GM21528 (cell line): ENCODE measurements around the gene TLX2.
"Not testable (repeated sequence)": the region's sequence is repeated elsewhere in the genome, so short reads cannot be mapped to it uniquely, and the experiment has no call there.

Source experiments
- ATAC-seq: cut with Tn5 transposase; IDR thresholded peaks from one replicate; pipeline ENCODE4 v1.9.1; 2021; ENCODE audit warnings: mild to moderate bottlenecking, moderate library complexity; ENCODE audit not compliant: unreplicated experiment, low FRiP score

TLX2 gene

DNA sequence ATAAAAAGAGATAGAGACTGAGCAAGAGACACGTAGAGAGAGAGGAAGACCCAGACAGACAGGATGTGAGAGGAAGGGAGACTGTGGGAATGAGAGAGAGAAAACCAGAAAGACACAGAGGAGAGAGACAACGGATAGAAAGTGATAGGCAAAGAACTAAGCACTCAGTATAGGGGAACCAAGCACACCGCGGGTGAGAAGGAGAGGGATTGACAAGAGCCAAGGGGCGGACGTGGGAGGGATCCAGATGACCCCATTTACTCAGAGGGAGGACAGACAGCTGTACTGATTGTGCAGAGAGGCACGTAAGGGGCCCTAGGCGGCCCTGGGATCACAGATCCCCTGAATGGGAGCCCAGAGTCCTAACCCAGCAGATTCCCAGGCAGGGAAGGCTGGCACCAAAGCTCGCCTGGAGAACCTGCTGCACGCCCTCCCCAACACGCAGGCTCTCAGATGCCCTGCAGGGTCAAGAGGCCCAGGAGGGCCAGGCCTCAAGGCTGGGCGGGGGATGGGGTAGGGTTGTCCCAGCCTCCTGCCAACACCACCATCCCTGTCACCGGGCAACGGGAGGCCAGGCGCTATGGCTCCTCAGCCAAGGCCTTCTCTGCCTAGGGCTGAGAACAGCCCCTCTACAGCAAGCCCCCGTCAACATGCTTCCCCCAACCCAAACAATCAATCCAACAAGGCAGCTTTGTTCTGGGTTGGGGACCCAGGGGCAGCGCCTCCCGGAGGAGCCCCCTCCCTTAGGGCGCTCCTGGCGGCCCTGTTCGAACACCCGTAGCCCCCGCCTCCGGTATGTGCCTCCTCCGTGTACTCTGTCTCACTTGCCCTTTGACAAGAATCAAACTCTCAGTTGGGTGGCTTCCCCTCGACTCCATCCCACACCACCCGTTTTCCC is 38.9 kb downstream of the TLX2 start:
- ATAC-seq = no peak

DNA sequence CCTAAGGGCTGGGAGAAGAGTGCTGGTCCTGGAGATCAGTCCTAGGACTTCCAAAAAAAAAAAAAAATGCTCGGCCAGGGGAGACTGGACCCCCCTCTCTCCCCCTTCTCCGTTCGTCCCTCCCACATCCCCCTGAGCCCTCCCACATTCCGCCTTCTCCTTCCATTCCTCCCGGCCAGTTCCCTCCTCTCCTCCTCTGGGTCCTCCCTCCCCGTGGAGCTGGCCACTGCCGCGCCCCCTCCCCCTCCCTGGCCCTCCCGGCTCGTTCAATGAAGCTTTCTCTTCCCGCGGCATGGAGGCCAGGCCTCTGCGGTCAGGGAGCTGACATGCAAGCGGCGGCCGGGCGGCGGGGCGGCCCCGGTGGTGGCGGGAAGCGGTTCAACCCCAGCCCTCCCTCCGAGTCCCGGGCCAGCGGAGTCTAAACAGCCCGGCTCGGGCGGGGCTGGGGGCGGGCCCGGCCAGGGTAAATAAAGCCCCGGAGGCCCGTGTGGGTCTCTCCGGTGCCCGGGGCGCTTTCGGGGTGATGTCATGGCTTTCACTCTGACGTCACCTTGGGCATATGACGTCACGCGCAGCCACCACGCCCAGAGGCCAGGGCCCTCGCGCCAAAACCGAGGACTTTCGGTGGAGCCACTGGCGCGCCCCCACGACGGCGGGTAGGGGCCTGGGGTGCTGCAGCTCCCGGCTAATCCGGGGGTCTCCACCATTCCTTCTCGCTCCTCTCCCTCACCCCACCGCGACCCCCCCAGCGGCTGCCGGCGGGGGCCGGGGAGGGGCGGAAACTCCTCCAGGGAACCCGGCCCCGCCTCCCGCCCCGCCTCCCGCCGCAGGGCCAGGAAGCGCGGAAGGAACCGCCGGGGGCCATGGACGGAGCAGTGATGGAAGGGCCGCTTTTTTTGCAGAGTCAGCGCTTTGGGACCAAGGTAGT is 39.9 kb downstream of the TLX2 start, which contains the start of the genes DOK1 and LOXL3:
DOK1 (plus strand) TSS at position 829 of the 928 bp plus-strand sequence; CDS start at position 864, 35 bp downstream.
LOXL3 (minus strand) TSS at position 51 of the 928 bp plus-strand sequence. CDS start 1,308 bp downstream, outside the sequence.
- ATAC-seq = peak; percentile 54

DNA sequence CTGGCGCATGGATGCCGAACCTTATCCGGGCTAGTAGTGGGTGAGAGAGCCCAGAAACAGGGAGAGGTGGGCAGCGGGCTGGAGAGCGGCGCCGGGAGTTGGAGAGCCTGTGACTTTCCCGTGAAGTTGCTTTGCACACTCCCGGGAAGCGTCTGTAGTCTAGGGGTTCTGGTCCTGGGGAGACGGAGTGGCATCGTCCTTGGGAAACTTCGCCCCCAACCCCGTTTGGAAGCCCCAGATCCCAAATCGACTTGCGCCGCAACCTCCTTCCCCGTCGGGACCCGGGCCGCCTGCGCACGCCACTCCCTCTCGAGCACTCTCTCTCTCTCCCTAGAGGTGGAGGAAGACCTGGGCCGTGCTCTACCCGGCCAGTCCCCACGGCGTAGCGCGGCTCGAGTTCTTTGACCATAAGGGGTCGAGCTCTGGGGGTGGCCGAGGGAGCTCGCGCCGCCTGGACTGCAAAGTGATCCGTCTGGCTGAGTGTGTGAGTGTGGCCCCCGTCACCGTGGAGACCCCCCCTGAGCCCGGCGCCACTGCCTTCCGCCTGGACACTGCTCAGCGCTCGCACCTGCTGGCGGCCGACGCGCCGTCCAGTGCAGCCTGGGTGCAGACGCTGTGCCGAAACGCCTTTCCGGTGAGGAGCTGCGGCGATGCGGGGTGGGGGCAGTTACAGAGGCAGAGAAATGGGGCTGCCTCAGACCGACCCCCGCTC is 40.7 kb downstream of the TLX2 start:
- ATAC-seq = peak; percentile 48

DNA sequence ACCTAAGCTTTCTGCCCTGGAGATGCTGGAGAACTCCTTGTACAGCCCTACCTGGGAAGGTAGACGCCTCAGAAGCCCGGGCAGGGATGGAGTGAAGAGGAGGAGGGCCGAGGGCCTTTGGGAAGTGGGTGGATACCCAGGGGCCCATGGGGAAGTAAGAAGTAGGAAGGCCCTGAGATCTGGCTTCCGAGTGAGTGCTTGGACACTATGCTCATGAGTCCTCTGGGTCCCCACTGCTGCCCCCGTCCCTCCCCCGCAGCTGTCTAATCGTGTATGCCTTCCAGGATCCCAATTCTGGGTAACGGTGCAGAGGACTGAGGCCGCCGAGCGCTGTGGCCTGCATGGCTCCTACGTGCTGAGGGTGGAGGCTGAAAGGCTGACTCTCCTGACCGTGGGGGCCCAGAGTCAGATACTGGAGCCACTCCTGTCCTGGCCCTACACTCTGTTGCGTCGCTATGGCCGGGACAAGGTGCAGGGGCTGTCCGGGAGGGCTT is 41.4 kb downstream of the TLX2 start:
- no peak for ATAC-seq

DNA sequence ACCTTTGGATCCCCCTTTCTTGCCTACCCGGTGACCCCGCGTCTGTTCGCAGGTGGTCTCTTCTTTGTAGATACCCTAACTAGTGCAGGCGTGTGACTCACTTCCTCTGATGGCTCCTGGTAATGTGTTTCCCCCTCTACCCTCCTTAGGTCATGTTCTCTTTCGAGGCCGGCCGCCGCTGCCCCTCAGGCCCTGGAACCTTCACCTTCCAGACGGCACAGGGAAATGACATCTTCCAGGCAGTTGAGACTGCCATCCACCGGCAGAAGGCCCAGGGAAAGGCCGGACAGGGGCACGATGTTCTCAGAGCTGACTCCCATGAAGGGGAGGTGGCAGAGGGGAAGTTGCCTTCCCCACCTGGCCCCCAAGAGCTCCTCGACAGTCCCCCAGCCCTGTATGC is 41.9 kb downstream of the TLX2 start:
- ATAC-seq = no peak

DNA sequence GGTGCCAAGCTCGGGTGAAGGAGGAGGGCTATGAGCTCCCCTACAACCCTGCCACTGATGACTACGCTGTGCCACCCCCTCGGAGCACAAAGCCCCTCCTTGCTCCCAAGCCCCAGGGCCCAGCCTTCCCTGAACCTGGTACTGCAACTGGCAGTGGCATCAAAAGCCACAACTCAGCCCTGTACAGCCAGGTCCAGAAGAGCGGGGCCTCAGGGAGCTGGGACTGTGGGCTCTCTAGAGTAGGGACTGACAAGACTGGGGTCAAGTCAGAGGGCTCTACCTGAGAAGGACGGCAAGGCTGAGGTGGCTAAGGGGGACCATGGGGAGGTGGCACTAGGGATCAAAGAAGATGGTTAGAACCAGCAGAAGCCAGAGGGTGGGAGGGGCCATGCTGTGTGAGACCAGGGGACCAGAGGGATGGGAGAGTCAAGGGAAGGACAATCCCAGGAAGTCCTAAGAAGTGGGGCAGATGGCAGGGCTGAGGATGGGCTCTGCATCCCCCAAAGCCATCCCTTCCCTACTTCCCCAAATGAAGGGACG is 42.7 kb downstream of the TLX2 start:
- no peak for ATAC-seq

DNA sequence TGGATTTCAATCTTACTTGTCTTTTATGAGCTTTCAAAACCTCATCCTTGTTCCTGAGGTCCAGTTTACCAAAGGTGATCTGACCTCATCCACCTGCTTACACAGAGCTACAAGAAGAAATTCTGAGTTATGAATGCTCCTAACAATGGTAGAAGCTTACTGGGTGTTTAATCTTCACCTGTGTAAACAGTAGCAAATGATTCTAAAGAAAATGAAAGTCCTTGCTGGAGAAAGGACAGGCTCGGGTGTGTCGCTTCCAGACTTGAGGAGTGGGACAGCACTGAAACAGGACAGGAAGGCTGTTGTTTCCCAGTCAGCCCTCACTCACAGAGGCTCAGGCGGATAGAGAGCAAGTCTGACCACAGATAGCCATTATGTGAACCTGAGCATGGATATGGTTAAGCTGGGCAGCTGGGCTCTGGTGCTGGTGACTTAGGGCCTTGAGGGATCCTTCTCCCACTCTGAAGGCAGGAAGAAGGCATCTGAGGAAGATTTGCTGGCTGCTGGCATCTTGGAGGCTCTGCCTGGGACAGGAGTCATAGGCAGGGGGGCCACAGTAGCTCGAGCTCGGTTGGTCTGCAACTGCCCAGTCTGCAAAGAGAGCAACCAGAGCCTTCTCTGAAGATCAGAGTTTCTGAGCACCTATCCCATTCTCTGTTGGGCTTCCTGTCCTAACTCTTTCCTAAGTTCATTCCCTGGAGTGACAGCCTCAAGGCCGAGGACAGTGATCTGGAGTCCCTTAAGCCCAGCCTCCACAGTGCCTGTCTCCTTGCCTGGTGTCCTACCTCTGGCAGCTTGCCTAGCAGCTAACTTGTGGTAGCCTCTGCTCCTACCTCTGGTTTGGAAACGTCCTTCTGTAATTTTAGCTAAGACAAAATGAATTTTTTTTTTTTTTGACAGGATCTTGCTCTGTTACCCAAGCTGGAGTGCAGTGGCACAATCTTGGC is 44.3 kb downstream of the TLX2 start:
- ATAC-seq = no peak

DNA sequence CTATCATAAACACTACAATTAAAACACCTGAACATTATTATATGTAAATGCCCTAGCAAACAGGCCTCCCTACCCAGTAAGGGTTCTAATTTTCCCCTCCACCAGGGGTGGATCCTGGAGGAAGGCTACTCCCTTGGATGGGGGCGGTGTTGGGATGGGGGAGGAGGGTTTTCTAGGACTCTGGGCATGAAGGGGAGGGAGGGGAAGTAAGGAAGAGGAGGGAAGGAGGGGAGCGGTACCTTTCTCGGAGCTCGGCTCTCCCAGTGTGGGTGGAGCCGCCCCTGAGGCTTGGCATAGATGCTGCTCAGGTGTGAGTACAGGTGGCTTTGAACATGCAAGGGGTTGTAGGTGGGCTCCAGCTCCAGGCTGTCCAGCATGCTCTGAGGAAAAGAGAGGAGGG is 45.7 kb downstream of the TLX2 start:
- ATAC-seq = no peak

DNA sequence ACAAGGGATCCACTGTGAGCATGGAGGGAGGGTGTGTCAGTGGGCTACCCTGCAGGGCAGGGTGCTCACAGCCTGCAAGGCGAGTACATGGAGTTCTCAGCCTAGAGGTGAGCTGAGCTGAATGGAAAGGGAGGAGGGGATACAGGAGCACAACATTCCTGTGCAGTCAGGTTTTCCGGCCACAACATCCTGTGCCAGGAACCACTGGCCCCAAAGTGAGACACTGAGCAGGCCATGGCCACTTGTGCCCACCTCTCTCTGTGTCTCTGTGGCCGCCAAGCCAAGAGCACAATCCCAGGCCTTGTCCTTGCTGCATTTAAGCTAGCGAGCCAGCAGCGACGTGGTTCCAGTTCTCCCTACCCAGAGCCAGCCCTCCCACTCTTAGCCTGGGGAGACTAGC is 46.3 kb downstream of the TLX2 start:
- ATAC-seq = no peak

DNA sequence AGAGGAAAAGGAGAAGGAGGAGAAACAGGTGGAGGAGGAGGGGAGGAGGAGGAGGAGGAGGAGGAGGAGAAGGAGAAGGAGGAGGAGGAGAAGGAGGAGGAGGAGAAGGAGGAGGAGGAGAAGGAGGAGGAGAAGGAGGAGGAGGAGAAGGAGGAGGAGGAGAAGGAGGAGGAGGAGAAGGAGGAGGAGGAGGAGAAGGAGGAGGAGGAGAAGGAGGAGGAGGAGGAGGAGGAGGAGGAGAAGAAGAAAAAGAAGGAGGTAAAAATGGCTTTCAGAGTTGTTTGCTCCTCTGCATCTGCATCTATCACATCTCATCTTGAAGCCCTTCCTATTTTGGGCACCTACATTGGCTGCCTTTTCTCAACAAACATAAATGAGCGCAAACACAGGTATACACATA is 46.8 kb downstream of the TLX2 start:
- not testable (repeated sequence) for ATAC-seq

DNA sequence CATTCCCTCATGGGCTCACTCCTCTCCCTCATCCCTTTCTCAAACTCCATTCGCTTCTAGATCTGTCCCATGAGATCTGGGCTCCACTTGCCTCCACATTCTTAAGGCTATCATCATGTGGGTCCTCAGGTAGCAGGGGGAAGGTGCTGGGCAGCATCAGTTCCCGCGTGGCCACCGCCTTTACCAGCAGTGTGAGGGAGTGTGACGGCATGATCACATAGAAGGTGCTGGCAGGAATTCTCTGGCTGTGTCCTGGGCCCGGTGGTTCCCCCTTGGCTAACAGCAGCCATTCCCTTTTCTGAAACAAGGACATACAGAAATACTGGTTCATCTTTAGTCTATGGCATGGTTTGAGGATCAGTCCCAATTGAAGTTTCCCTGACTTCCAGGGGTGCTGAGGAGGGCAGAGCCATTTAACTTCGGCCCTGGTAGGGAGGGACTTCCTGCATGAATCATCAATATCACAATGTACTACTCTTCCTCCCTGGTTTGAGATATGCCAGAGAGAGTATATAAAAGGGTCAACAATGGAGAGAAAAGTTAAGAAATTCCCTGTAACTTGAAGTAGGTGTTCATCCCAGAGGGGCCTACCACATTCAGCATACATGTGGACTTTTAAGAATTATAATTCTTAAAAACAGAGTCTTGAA is 48.0 kb downstream of the TLX2 start:
- ATAC-seq = no peak

DNA sequence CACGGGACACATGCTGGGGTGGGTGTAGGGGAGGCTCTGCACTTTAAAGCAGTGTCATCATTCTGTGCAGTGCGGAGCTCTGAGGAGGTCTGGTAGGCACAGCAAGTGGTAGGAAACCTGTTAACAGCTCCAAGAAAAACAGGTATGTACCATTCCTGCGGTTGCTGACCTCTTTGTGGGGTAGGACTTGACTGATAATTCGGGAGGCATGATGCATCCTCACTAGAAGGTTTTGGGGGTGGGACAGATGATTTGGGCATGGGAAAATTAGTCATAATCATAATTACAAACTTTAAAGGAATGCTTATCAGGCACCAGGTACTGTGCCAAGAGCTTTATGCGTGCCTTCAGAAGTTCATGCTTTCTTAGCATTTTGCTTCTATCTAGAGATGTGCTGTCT is 50.0 kb downstream of the TLX2 start:
- no peak for ATAC-seq

DNA sequence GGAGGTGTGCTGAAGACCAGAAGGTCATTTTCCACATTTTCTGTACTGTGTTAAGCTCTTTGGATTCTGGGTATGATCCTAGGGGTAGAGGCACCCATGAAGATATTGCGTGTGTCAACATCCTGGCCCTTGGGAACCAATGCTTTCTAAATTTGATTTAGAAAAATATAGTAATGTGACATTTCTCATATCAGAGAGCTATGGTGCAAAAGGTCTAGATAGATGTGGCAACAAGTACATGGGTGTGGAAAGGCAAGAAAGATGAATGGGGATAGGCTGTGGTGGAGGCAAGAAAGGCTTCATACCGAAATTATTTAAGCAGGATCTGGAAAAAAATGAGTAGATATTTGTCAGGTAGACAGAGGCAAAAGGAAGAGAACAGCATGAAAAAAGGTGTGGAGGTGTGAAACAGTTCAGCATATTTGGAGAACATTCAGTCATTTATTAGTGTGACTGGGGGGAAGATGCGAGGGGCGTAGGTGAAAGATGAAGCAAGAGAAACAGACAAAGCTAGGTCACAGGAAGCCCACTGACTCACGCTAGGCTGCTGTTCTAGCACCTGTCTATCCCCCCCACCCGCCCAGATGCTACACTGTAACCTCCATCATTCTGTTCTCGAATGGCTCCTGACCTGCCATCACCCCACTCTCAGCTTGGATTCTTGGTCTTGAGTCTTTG is 52.0 kb downstream of the TLX2 start:
- ATAC-seq = no peak

DNA sequence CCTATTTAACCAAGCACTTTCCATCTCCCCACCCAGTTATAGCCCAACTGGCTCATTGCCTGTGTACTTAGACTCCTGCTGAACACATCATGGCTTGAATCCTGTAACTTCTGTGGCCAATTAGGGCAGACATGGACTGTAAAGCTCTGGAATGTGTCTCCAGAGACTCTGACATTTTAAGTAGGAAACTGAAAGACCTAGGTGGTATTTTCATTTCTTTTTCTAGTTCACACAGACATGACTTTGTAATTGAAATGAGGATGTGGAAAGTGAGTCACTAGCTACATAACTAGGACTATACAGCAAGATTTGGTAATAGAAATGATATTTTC is 52.5 kb downstream of the TLX2 start:
- ATAC-seq = no peak
